Fibroblast of lung (primary cell): Measurements from ENCODE around the gene LRRC3. TPM values are rescaled to one million over a fixed set of nuclear protein-coding genes. Genes with fewer than 3 reads are reported as not detected.

Experiments used
- DNase-seq, 2 donors: peaks; one replicate each; pipeline versions ENCODE4 v3.0.0 to v3.0.0-alpha.2; 2010; ENCODE audit warnings: low read depth in 2 of 2
- H2AFZ ChIP-seq: 2 replicates; pipeline ENCODE4 v1.5.1; 2012; ENCODE audit warnings: low read length, control low read depth, inconsistent platforms
- H3K27ac ChIP-seq: 2 replicates; pipeline ENCODE4 v1.5.1; 2011; ENCODE audit warnings: low read length, control low read depth; ENCODE audit not compliant: insufficient read depth
- H3K27me3 ChIP-seq: 2 replicates; pipeline ENCODE4 v1.5.1; 2011; ENCODE audit warnings: mild to moderate bottlenecking, low read length; ENCODE audit not compliant: control insufficient read depth, insufficient read depth
- H3K36me3 ChIP-seq: 2 replicates; pipeline ENCODE4 v1.5.1; 2011; ENCODE audit warnings: low read length; ENCODE audit not compliant: control insufficient read depth, insufficient read depth
- H3K4me1 ChIP-seq: 2 replicates; pipeline ENCODE4 v1.5.1; 2011; ENCODE audit warnings: low read length; ENCODE audit not compliant: control insufficient read depth, insufficient read depth; ENCODE audit errors: extremely low read depth
- H3K4me2 ChIP-seq: 2 replicates; pipeline ENCODE4 v1.5.1; 2011; ENCODE audit warnings: low read length, control low read depth; ENCODE audit not compliant: insufficient read depth; ENCODE audit errors: extremely low read depth
- H3K4me3 ChIP-seq, 4 experiments: fragments of 200-600 bp in 1 of 4; sonication (generic) in 1 of 4; replicated peaks in 1 of 4; 2 replicates each; pipeline ENCODE4 v1.5.1; 2011 to 2016; ENCODE audit warnings: low read length in 4 of 4, low read depth in 3 of 4, mild to moderate bottlenecking in 3 of 4, control low read depth in 2 of 4, inconsistent platforms in 1 of 4, mixed read lengths in 1 of 4; ENCODE audit not compliant: insufficient read depth in 1 of 4; ENCODE audit errors: control extremely low read depth in 1 of 4
- H3K79me2 ChIP-seq: 2 replicates; pipeline ENCODE4 v1.5.1; 2012; ENCODE audit warnings: mild to moderate bottlenecking, low read length, inconsistent platforms; ENCODE audit not compliant: control insufficient read depth, insufficient read depth
- H3K9ac ChIP-seq: 2 replicates; pipeline ENCODE4 v1.5.1; 2011; ENCODE audit warnings: mild to moderate bottlenecking, low read length, control low read depth; ENCODE audit not compliant: insufficient read depth
- H3K9me3 ChIP-seq: 2 replicates; pipeline ENCODE4 v1.5.1; 2012; ENCODE audit warnings: low read depth, low read length; ENCODE audit not compliant: control insufficient read depth, insufficient read depth
- H4K20me1 ChIP-seq: 2 replicates; pipeline ENCODE4 v1.5.1; 2011; ENCODE audit warnings: low read length; ENCODE audit not compliant: control insufficient read depth, insufficient read depth; ENCODE audit errors: extremely low read depth
- CTCF ChIP-seq, 2 donors: IDR thresholded peaks in 1 of 2; conservative IDR thresholded peaks in 1 of 2; 1 replicate in 1 of 2; 2 replicates in 1 of 2; pipeline ENCODE4 v1.5.1; 2011 to 2012; ENCODE audit warnings: low read length in 2 of 2, control low read depth in 1 of 2, inconsistent platforms in 1 of 2, low read depth in 1 of 2, mild to moderate bottlenecking in 1 of 2
- EZH2 ChIP-seq: IDR thresholded peaks from 2 replicates; pipeline ENCODE4 v1.5.1; 2012; ENCODE audit warnings: low read length, control low read depth, mild to moderate bottlenecking; ENCODE audit errors: missing control alignments
- polyA plus RNA-seq, 2 donors: library from polyadenylated mRNA; depleted of rRNA in 1 of 2; stranded (reverse) in 1 of 2; unstranded in 1 of 2; fragments of >200 nt; gene quantifications; 2 replicates each; pipeline ENCODE4 v1.2.1, GENCODE V29; 2011 to 2012; ENCODE audit warnings: missing spikeins in 1 of 2
- total RNA-seq: library from RNA; depleted of rRNA; stranded (reverse); fragments of >200 nt; gene quantifications from 2 replicates; pipeline ENCODE4 v1.2.1, GENCODE V29; 2014

Gene LRRC3
- total and polyA plus RNA-seq, 2 donors (not counting 1 experiment from before 2014, with no cell fraction given) = 0.50 to 0.52 TPM

GRCh38 chr21:44460441-44460755 lies 5.1 kb downstream of the LRRC3 start:
- no peak overlapping the region for H2AFZ ChIP-seq
- no peak overlapping the region for H3K4me2 ChIP-seq
- no peaks in the 10 kb centered on the region for H3K27me3 ChIP-seq
- no peaks in the 10 kb centered on the region for H3K79me2 ChIP-seq
- no peak overlapping the region for H3K9ac ChIP-seq
- H3K4me3 ChIP-seq = no peak overlapping the region
- TF ChIP-seq CTCF (conservative IDR thresholded peaks at IDR 0.05 in 1 of 2, IDR thresholded peaks at IDR 0.05 in 1 of 2; ENCODE audit: low read depth in 1 of 2, low read length in 2 of 2) (no peak), EZH2 (no peak)
- H3K4me1 ChIP-seq = no peaks in the 10 kb centered on the region
- no peaks in the 10 kb centered on the region for H3K36me3 ChIP-seq
- H3K9me3 ChIP-seq = no peaks in the 10 kb centered on the region
- H3K27ac ChIP-seq = no peak overlapping the region
- no peak for DNase-seq
- no peaks in the 10 kb centered on the region for H4K20me1 ChIP-seq

- Histone ChIP-seq H3K9me3 (no peaks in the 10 kb centered on the region), H3K27me3 (no peaks in the 10 kb centered on the region), H3K4me3 (no peak overlapping the region), H3K79me2 (no peaks in the 10 kb centered on the region), H3K4me2 (no peak overlapping the region), H3K36me3 (no peaks in the 10 kb centered on the region), H3K27ac (no peak overlapping the region), H2AFZ (no peak overlapping the region), H4K20me1 (no peaks in the 10 kb centered on the region), H3K4me1 (no peaks in the 10 kb centered on the region), H3K9ac (no peak overlapping the region)
- TF ChIP-seq EZH2 = no peak
- TF ChIP-seq CTCF (conservative IDR thresholded peaks at IDR 0.05 in 1 of 2, IDR thresholded peaks at IDR 0.05 in 1 of 2; ENCODE audit: low read depth in 1 of 2, low read length in 2 of 2) = no peak
- no peak for DNase-seq
These were observed 5.7 kb downstream of the LRRC3 start for GRCh38 chr21:44461005-44461404.

DNA sequence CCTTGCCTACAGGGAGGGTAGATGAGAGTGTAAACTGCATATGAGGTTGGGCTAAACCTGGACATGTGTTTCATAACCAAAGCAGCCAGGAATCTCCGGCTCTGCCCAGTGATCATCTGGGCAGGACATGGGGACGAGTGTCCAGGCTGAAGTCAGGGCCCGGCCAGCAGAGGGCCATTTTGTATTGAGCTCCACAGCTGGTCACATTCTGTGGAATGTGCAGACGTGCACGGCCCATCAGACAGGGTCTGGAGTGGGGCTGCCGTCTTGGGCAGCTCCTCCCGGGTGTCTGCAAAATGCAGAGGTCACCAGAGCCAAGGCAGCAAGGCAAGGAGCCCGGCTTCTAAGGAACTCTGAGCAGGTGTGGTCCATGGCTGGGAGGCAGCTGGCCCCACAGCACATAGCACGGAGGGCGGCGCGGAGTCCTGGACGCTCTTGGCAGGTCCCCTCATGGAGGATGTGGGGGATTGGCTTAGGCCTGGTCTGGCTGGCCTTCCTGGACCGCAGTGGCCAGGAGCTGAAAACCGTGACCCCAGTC lies 6.2 kb downstream of the LRRC3 start:
- no peak overlapping the region for H3K27ac ChIP-seq
- no peak for TF ChIP-seq EZH2
- TF ChIP-seq CTCF (conservative IDR thresholded peaks at IDR 0.05 in 1 of 2, IDR thresholded peaks at IDR 0.05 in 1 of 2; ENCODE audit: low read depth in 1 of 2, low read length in 2 of 2) = no peak
- DNase-seq = no peak
- H2AFZ ChIP-seq = no peak overlapping the region
- H3K27me3 ChIP-seq = no peaks in the 10 kb centered on the region
- no peaks in the 10 kb centered on the region for H4K20me1 ChIP-seq
- H3K79me2 ChIP-seq = no peaks in the 10 kb centered on the region
- no peak overlapping the region for H3K9ac ChIP-seq
- no peak overlapping the region for H3K4me3 ChIP-seq
- H3K36me3 ChIP-seq = no peaks in the 10 kb centered on the region
- no peaks in the 10 kb centered on the region for H3K9me3 ChIP-seq
- no peaks in the 10 kb centered on the region for H3K4me1 ChIP-seq
- H3K4me2 ChIP-seq = no peak overlapping the region
